Lower lobe of right lung (tissue), 2 donors: ENCODE results near the gene ATP8B3. TPM values are rescaled to one million over a fixed set of nuclear protein-coding genes. Genes with fewer than 3 reads are reported as not detected.

Experiments used
- ATAC-seq, 2 donors: fragments of 200-7000 bp; cut with Tn5 transposase; one replicate each; pipeline ENCODE4 v1.9.1; 2020 to 2022; ENCODE audit warnings: mild to moderate bottlenecking in 2 of 2, moderate library complexity in 2 of 2
- DNase-seq: peaks from one replicate; pipeline ENCODE4 v3.0.0-alpha.2; 2020
- H3K27ac ChIP-seq: fragments of 200-600 bp; one replicate; pipeline ENCODE4 v1.8.0; 2022
- H3K27me3 ChIP-seq: fragments of 200-600 bp; one replicate; pipeline ENCODE4 v1.8.0; 2022; ENCODE audit warnings: low read depth
- H3K36me3 ChIP-seq: fragments of 200-600 bp; one replicate; pipeline ENCODE4 v1.8.0; 2022; ENCODE audit warnings: mild to moderate bottlenecking
- H3K4me1 ChIP-seq: fragments of 200-600 bp; one replicate; pipeline ENCODE4 v1.8.0; 2022
- H3K4me3 ChIP-seq: fragments of 200-600 bp; one replicate; pipeline ENCODE4 v1.8.0; 2022; ENCODE audit warnings: mild to moderate bottlenecking
- H3K9me3 ChIP-seq: fragments of 200-600 bp; one replicate; pipeline ENCODE4 v1.8.0; 2022
- CTCF ChIP-seq: fragments of 200-600 bp; IDR thresholded peaks from one replicate; pipeline ENCODE4 v1.8.0; 2022; ENCODE audit warnings: antibody characterized with exemption, mild to moderate bottlenecking
- intact Hi-C: fragments of 100-400 bp; cut with DNase I; formaldehyde crosslinking; loops from one replicate; pipeline ENCODE4 v1.11.0; 2022
- total RNA-seq: library from RNA; stranded (reverse); fragmentation: NEBNext Ultra II Directional; extraction: Animal tissue kit (Norgen Biotek cat#: 25700); gene quantifications from one replicate; pipeline ENCODE4 v1.2.1, GENCODE V29; 2021
- donor health status: DM: no; HTN: yes; CAD: no; lungs with severe emphysema.

The ATP8B3 gene
- total RNA-seq, 1 donor from 2014 or later, result 2.1 TPM

- intact Hi-C loops, result no loop called here
- DNase-seq (no peak), ATAC-seq (no peak)
- H3K4me1 ChIP-seq, result no peaks in the 10 kb centered on the region
- peaks cover 9% of the 10 kb centered on the region for H3K9me3 ChIP-seq
- H3K27ac ChIP-seq, result no peak overlapping the region
- no peak for TF ChIP-seq CTCF
- H3K4me3 ChIP-seq, result no peak overlapping the region
- H3K27me3 ChIP-seq, result peaks cover 68% of the 10 kb centered on the region
- H3K36me3 ChIP-seq, result no peaks in the 10 kb centered on the region
Measured at GRCh38 chr19:1780272-1780958, 31.7 kb downstream of the ATP8B3 start.

- H3K4me3 ChIP-seq, result no peak overlapping the region
- H3K27me3 ChIP-seq, result peaks cover 73% of the 10 kb centered on the region
- H3K36me3 ChIP-seq, result no peaks in the 10 kb centered on the region
- H3K9me3 ChIP-seq, result peaks cover 9% of the 10 kb centered on the region
- ATAC-seq (no peak), DNase-seq (no peak)
- H3K27ac ChIP-seq, result no peak overlapping the region
- no peak for TF ChIP-seq CTCF
- H3K4me1 ChIP-seq, result no peaks in the 10 kb centered on the region
- intact Hi-C loops, result no loop called here
Measured at GRCh38 chr19:1779574-1779973, 32.5 kb downstream of the ATP8B3 start.

- no peak for DNase-seq
- Histone ChIP-seq H3K4me1 (no peaks in the 10 kb centered on the region), H3K27me3 (peaks cover 80% of the 10 kb centered on the region), H3K4me3 (no peak overlapping the region), H3K9me3 (peaks cover 7% of the 10 kb centered on the region), H3K36me3 (no peaks in the 10 kb centered on the region), H3K27ac (no peak overlapping the region)
- no peak for ATAC-seq
- TF ChIP-seq CTCF, result no peak
- intact Hi-C loops, result no loop called here
Measured at GRCh38 chr19:1777149-1777548, 34.9 kb downstream of the ATP8B3 start.

- no peak for ATAC-seq
- H3K4me1 ChIP-seq, result no peaks in the 10 kb centered on the region
- H3K9me3 ChIP-seq, result peaks cover 3% of the 10 kb centered on the region
- no peak for TF ChIP-seq CTCF
- H3K27me3 ChIP-seq, result peaks cover 77% of the 10 kb centered on the region
- DNase-seq, result no peak
- H3K36me3 ChIP-seq, result no peaks in the 10 kb centered on the region
- H3K27ac ChIP-seq, result no peak overlapping the region
- no peak overlapping the region for H3K4me3 ChIP-seq
- intact Hi-C loops, result no loop called here
Measured at GRCh38 chr19:1776606-1777147, 35.4 kb downstream of the ATP8B3 start.

GRCh38 chr19:1775951-1776605 is 36.0 kb downstream of the ATP8B3 start:
- Histone ChIP-seq H3K27me3 (peaks cover 78% of the 10 kb centered on the region), H3K4me1 (no peaks in the 10 kb centered on the region), H3K27ac (no peak overlapping the region), H3K9me3 (peaks cover 6% of the 10 kb centered on the region), H3K36me3 (no peaks in the 10 kb centered on the region), H3K4me3 (no peak overlapping the region)
- ATAC-seq (no peak), DNase-seq (no peak)
- TF ChIP-seq CTCF, result no peak
- intact Hi-C loops, result no loop called here
